Astrocyte (in vitro differentiated cells and primary cell): ENCODE measurements around the gene LRBA.

Experiments used
- EZH2 ChIP-seq: IDR thresholded peaks from 2 replicates; pipeline ENCODE4 v1.6.1; 2012; ENCODE audit warnings: mild to moderate bottlenecking, low read length, inconsistent platforms; ENCODE audit not compliant: insufficient read depth
- TF ChIP-seq, protein P1 (sequence below): IDR thresholded peaks from 2 replicates; pipeline ENCODE4 v1.5.1; 2011; ENCODE audit warnings: low read depth, mild to moderate bottlenecking, inconsistent platforms, low read length, moderate library complexity; ENCODE audit not compliant: insufficient read depth

DNA sequence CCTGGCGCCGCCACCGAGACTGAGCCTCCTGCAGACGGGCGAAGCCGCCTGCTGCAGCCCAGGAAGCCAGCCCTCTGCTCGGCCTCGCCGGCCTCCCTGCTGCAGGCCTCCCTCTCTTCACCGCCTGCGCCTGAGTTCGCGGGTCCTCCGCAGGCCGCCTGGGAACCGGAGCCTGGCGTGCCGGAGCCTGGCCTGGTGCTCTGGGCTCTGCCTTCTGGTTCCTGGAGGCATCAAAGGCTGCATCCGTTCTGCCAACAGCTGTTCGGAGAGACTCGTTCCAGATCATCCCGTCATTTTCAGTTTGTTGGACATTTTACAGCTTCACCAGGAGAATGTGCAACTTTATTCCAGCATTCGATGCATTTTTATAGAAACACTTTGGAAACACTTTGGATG lies 758.9 kb downstream of the LRBA start:
- TF ChIP-seq, protein P1, sequence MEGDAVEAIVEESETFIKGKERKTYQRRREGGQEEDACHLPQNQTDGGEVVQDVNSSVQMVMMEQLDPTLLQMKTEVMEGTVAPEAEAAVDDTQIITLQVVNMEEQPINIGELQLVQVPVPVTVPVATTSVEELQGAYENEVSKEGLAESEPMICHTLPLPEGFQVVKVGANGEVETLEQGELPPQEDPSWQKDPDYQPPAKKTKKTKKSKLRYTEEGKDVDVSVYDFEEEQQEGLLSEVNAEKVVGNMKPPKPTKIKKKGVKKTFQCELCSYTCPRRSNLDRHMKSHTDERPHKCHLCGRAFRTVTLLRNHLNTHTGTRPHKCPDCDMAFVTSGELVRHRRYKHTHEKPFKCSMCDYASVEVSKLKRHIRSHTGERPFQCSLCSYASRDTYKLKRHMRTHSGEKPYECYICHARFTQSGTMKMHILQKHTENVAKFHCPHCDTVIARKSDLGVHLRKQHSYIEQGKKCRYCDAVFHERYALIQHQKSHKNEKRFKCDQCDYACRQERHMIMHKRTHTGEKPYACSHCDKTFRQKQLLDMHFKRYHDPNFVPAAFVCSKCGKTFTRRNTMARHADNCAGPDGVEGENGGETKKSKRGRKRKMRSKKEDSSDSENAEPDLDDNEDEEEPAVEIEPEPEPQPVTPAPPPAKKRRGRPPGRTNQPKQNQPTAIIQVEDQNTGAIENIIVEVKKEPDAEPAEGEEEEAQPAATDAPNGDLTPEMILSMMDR: no peak
- TF ChIP-seq EZH2: no peak
